Suppressor macrophage treated with lipopolysaccharide for 1 hour (primary cell): ENCODE measurements around the gene RGSL1.
"Not testable (repeated sequence)": the region's sequence is repeated elsewhere in the genome, so short reads cannot be mapped to it uniquely, and the experiment has no call there.

ENCODE experiments used
- DNase-seq, 3 donors: peaks; one replicate each; pipeline ENCODE4 v3.0.0-alpha.2; 2020 to 2022

The RGSL1 gene

DNA sequence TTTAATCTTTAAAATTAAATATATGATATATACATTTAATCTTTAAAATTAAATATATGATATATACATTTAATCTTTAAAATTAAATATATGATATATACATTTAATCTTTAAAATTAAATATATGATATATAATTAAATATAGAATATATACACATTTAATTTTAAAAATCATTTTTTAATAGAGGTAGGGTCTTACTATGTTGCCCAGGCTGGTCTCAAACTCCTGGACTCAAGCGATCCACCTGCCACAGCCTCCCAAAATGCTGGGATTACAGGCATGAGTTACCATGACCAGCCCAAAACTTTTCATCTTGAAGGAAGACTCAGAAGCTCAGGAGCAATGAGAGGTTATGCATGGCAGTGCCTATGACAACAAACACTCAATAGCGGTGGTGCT, 2.8 kb upstream of the RGSL1 start:
- not testable (repeated sequence) for DNase-seq

GRCh38 chr1:182447660-182448059, 2.3 kb upstream of the RGSL1 start:
- no peak for DNase-seq

DNA sequence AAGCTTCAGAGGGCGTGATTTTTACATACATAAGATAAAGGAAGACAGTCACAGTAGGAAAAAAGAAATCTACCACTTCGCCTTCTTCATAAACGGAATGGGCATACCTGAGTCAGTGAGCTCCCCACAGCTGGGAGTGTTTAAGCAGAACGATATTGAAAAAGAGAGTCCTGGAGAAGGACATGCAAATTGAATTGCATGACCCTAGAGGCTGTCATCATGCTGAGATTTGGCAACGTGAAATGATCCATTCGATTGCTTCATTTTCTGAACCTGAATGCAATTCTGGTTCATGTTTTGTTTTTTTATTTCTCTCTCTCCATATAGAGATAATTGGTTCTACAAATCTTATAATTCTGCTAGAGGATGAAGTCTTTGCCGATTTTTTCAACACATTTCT, 3.7 kb downstream of the RGSL1 start:
- DNase-seq = peak; percentile 6 to 51 (median 23)

DNA sequence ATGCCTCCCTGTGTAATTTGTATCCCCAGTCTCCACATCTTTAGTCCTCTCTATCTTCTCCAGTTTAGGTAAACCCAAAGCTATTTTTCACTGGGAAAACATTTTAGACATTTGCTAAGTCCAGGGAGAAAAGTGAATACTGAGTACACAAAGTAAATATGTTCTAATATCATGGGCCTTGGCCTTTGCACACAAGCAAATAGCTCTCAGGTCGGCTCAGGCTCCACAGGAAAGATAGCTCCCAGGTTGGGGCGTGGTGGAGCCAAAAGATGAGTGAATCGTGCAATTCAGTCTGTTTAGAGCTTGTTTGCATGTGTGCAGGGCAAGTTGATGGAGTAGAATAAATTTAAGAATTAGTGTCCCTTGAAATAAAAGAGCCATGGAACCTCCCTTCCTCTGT, 7.9 kb downstream of the RGSL1 start:
- DNase-seq = no peak

DNA sequence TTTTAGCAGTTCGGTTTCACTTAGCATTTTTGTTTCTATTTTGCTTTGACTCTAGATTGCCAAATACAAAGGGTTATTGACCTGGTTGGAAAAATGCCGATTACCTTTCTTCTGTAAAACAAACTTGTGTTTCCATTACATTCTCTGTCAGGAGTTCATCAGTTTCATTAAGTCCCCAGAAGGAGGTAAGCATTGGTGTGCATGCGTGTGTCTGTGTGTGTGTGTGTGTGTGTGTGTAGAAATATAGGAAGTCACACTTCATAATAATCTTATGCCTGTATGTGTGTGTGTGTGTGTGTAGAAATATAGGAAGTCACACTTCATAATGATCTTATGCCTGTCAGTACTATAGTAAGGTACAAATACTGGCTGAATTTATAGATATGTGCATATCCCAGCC, 10.0 kb downstream of the RGSL1 start:
- DNase-seq = peak in 1 of 3 donors; percentile 30

GRCh38 chr1:182460550-182460951, 10.6 kb downstream of the RGSL1 start:
- DNase-seq = peak; percentile 53 to 74 (median 68)

DNA sequence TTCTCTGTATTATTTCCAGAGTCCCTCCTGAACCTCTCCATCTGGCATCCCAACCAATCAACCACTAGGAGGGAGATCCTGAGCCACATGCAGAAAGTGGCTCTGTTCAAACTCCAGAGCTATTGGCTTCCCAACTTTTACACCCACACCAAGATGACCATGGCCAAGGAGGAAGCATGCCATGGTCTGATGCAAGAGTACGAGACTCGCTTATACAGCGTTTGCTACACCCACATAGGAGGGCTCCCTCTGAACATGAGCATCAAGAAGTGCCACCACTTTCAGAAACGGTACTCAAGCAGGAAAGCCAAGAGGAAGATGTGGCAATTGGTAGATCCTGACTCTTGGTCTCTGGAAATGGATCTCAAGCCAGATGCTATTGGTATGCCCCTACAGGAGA, 23.6 kb downstream of the RGSL1 start:
- peak; percentile 52 to 68 (median 58) for DNase-seq

- no peak for DNase-seq
Measured at GRCh38 chr1:182476625-182477024, 26.7 kb downstream of the RGSL1 start.

GRCh38 chr1:182478238-182478637, 28.3 kb downstream of the RGSL1 start:
- no peak for DNase-seq

GRCh38 chr1:182484067-182484466, 34.1 kb downstream of the RGSL1 start:
- DNase-seq = no peak

DNA sequence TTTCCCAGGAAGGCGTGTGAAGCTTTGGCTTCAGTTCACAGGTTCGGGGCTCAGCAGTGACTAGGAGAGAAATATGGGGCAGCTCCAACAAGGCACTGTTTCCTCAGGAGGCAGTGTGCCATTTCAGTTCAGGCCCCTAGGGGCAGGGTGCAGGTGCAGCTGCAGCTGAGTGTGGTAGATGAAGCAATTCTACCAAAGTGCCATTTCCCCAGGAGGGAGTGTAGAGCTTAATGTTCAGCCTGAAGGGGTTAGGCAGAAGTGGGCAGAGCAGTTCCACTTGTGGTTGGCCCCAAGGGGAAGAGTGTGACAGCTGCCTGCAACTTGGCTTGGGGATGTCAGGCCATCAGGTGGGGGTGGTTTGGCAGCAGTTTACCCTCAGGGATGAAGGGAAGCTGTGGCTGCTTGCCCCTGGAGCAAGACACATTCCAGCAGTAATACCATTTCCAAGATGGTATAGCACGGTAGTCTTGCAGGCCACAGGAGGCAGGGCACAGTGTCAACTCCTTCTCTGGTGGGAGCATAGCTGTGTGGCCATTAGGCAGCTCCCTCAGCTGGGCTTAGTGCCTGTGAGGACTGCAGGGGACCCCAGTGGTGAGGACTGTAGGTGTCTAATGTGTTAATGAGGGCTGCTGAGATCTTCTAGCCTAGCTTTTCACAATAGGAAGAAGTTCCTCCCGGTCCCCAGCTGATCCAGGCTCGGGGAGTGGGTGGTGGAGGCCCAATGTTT, 34.7 kb downstream of the RGSL1 start:
- peak in 2 of 3 donors; percentile 28 to 37 for DNase-seq

- no peak for DNase-seq
Measured at GRCh38 chr1:182485861-182486260, 35.9 kb downstream of the RGSL1 start.

GRCh38 chr1:182488803-182489202, 38.9 kb downstream of the RGSL1 start:
- DNase-seq = no peak

DNA sequence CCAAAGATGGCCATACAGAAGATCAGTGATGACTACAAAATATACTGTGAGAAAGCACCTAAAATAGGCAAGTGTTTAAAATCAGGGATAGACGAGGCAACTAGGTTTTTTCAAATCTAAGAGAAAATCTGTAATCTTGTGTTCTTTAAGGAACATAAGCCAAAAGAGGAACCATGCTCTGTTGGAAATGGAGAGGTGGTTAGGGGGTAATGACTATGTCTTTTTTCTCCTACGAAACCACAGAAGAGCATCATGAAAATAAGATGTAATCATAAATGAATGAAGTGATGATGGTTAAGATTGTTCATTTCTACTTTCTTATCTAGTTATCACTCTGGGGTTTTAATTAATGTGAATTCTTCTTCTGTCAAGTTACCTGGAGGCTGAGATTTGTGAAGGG, 43.1 kb downstream of the RGSL1 start:
- DNase-seq = peak; percentile 7 to 53 (median 20)

DNA sequence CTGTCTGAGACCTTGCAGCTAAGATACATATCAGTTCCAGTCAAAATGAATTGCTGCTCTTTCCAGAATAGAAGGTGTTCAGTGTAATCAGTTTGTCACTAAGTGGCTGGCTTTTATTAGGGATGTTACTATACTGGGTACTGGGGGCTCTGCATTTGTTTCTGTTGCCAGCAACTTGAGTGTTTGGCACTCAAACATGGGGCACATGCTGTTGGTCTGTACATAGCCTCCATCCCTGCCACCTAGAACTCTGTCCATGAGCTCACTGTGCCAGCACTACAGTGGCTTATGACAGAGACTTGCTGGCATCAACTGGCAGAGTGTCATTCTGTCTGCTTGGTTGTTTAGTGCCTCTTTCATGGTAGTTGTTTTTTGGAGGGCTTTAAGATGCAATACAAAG, 45.1 kb downstream of the RGSL1 start:
- DNase-seq = no peak

DNA sequence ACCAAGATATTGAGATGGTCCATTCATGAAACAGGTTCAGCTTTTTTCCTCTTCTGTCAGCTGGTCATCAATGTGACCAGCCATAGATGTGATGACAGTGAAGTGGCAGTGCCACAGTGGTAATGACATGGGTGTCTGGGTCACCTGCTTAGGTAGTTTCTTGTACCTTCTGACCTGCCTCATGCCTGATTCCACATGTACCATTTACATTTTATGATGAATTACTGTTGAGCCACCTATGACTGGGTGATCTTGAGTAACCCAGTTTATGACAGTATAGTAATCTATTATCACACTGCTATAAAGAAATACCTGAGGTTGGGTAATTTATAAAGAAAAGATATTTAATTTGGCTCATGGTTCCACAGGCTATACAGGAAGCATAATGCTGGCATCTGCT, 45.7 kb downstream of the RGSL1 start:
- DNase-seq = no peak

- DNase-seq = no peak
Measured at GRCh38 chr1:182507685-182508084, 57.7 kb downstream of the RGSL1 start.

GRCh38 chr1:182515556-182515955, 65.6 kb downstream of the RGSL1 start:
- DNase-seq = no peak

DNA sequence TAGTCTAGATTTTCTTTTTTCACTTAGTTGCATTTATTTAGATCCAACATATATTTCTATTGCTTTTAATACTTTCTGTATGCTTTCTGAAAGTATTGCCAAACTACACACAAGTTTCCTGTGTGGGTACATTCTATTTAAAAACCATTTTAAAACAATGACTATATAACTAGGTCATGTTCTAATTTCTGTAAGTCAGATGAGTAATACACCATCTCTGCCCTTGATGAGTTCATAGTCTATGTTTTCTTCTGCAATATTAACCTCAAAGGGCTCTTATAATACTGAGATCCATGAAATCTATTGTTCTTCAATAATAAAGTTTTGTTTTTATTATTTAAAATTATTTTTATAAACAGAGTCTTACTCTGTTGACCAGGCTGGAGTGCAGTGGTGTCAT, 70.8 kb downstream of the RGSL1 start:
- DNase-seq = peak; percentile 29 to 75 (median 73)

- no peak for DNase-seq
Measured at GRCh38 chr1:182525342-182525741, 75.4 kb downstream of the RGSL1 start.

DNA sequence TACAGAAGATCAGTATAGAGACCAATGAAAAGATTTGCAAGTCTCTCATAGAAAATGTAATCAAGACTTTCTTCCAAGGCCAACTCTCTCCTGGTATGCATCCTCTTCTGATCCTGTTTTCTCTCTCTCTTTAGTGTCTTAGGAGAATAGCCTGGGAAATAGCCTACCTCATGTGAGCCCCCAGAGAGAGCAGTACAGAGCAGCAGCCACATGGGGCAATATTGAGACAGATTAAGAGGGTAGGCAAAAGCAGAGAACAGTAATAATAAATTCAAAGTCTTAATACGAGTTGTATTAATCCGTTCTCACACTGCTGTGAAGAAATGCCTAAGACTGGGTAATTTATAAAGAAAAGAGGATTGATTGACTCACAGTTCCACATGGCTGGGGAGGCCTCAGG, 77.7 kb downstream of the RGSL1 start:
- no peak for DNase-seq

DNA sequence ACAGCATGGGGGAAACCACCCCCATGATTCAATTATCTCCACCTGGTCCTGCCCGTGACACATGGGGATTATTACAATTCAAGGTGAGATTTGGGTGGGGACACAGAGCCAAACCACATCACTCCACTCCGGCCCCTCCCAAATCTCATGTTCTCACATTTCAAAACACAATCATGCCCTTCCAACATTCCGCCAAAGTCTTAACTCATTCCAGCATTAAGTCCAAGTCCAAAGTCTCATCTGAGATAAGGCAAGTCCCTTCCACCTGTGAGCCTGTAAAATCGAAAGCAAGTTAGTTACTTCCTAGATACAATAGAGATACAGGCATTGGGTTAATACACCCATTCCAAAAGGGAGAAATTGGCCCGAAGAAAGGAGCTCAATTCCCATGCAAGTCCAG, 78.3 kb downstream of the RGSL1 start:
- DNase-seq = not testable (repeated sequence)

GRCh38 chr1:182533896-182534295, 84.0 kb downstream of the RGSL1 start:
- peak; percentile 17 to 61 (median 60) for DNase-seq

- DNase-seq = no peak
Measured at GRCh38 chr1:182549346-182549745, 99.4 kb downstream of the RGSL1 start.

- DNase-seq = no peak
Measured at GRCh38 chr1:182549811-182550210, 99.9 kb downstream of the RGSL1 start.
